Measurements from ENCODE around the gene TMEM129. TPM values are rescaled to one million over a fixed set of nuclear protein-coding genes. Genes with fewer than 3 reads are reported as not detected.

The TMEM129 gene
- total RNA-seq, 3 donors from 2014 or later: 40.5 to 47.3 (median 41.6) TPM

DNA sequence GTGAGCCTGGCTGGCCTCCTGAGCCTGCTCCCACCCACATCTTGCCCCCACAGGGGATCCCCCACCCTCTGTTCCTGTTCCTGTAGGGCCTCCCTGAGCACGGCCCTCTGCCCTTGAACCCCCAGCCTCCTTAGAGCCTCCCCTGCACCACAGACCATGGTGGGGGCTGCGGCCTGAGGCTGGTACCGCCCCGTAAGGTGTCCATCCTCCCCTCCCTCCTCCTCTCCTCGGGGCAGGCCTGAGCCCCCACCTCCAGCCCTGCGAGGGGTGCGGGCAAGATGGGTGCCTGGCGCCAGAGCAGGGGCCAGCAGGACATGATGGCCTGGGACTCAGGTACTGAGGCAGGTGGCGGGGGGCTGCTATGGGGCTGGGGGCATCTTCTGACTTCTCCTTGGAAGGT lies 43.5 kb upstream of the TMEM129 start:
- no peak for TF ChIP-seq POLR2A (IDR thresholded peaks at IDR 0.05)
- TF ChIP-seq POLR2AphosphoS5 (IDR thresholded peaks at IDR 0.05): no peak
- TF ChIP-seq, protein P1, sequence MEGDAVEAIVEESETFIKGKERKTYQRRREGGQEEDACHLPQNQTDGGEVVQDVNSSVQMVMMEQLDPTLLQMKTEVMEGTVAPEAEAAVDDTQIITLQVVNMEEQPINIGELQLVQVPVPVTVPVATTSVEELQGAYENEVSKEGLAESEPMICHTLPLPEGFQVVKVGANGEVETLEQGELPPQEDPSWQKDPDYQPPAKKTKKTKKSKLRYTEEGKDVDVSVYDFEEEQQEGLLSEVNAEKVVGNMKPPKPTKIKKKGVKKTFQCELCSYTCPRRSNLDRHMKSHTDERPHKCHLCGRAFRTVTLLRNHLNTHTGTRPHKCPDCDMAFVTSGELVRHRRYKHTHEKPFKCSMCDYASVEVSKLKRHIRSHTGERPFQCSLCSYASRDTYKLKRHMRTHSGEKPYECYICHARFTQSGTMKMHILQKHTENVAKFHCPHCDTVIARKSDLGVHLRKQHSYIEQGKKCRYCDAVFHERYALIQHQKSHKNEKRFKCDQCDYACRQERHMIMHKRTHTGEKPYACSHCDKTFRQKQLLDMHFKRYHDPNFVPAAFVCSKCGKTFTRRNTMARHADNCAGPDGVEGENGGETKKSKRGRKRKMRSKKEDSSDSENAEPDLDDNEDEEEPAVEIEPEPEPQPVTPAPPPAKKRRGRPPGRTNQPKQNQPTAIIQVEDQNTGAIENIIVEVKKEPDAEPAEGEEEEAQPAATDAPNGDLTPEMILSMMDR (IDR thresholded peaks at IDR 0.05): no peak
- no peak for DNase-seq (ENCODE audit: low spot score in 2 of 2)
- Histone ChIP-seq H3K4me3 (no peak overlapping the region), H3K36me3 (no peaks in the 10 kb centered on the region), H3K4me1 (peaks cover 0 to 6% of the 10 kb centered on the region in 2 donors), H3K9me3 (no peaks in the 10 kb centered on the region), H3K27ac (no peak overlapping the region), H3K27me3 (peaks cover 0 to 4% of the 10 kb centered on the region in 2 donors)
- intact Hi-C loops (cut with DNase I; ENCODE audit: low total_unique reads): loop anchor here (5.0 kb wide), 1 partner anchor 827 kb away; no protein-coding TSS in a partner anchor

DNA sequence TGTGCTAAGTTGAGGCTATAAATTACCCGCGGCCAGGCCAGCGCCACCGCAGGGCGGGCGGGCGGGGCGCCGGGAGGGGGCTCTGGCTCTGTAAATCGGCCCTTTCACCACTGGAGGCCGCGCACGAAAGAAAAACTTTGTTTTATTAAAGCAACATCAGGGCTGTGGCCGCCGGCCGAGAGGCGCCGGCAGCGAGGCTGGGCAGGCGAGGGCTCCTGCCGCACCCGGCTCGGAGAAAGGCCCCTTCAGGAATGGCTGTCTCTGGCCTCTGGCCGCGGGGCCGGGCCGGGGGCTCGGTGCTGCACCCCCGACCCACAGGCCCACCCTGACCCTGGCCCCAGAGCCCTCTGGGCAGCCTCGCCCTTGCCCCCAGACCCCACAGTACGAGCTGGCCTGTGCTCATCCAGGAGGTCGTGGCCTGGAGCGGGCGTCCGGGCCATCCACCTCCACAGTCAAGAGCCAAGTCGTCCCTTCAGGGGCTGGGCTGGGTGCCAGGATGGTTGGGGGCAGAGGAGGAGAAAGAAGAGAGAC lies 42.5 kb upstream of the TMEM129 start:
- intact Hi-C loops (cut with DNase I; ENCODE audit: low total_unique reads): loop anchor here (5.0 kb wide), 1 partner anchor 826 kb away; no protein-coding TSS in a partner anchor
- DNase-seq (ENCODE audit: low spot score in 2 of 2): no peak
- no peaks in the 10 kb centered on the region for H3K9me3 ChIP-seq
- peak overlapping the region; percentile 19 to 64 (median 40) for H3K4me3 ChIP-seq
- no peaks in the 10 kb centered on the region for H3K36me3 ChIP-seq
- no peak overlapping the region for H3K27ac ChIP-seq
- H3K27me3 ChIP-seq: peaks cover 0 to 4% of the 10 kb centered on the region in 2 donors
- peaks cover 0 to 6% of the 10 kb centered on the region in 2 donors for H3K4me1 ChIP-seq
- TF ChIP-seq POLR2AphosphoS5 (IDR thresholded peaks at IDR 0.05) (no peak), POLR2A (IDR thresholded peaks at IDR 0.05) (no peak)
- TF ChIP-seq, protein P1 (IDR thresholded peaks at IDR 0.05): no peak

DNA sequence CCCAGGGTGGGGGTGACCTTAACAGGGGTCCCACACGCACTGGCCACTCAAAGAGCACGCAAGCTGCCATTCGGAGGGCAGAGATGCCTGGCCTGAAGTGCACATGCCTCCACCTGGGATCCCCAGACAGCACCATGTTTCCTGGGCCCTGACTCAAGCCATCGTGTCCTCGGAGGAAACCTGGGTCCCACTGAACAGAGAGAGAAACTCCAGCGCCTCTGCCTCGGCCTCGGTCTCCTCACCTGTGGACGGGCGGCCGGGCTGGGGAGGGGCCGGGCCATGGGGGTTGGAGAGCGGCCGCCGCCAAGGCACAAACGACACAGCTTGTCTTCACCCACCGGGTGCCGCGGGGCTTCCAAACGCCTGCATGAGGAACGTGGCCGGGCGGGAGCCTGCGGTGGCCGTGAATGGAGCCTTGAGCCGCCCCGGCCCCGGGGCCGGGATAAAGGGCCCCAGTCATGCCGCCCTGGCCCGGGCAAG lies 42.0 kb upstream of the TMEM129 start:
- peaks cover 0 to 6% of the 10 kb centered on the region in 2 donors for H3K4me1 ChIP-seq
- H3K9me3 ChIP-seq: no peaks in the 10 kb centered on the region
- no peaks in the 10 kb centered on the region for H3K36me3 ChIP-seq
- no peak for DNase-seq (ENCODE audit: low spot score in 2 of 2)
- no peak overlapping the region for H3K27ac ChIP-seq
- intact Hi-C loops (cut with DNase I; ENCODE audit: low total_unique reads): loop anchor here (5.0 kb wide), 1 partner anchor 826 kb away; no protein-coding TSS in a partner anchor
- TF ChIP-seq POLR2AphosphoS5 (IDR thresholded peaks at IDR 0.05) (no peak), POLR2A (IDR thresholded peaks at IDR 0.05) (no peak)
- TF ChIP-seq, protein P1 (IDR thresholded peaks at IDR 0.05): no peak
- H3K27me3 ChIP-seq: peaks cover 0 to 4% of the 10 kb centered on the region in 2 donors
- peak overlapping the region; percentile 19 to 64 (median 40) for H3K4me3 ChIP-seq

DNA sequence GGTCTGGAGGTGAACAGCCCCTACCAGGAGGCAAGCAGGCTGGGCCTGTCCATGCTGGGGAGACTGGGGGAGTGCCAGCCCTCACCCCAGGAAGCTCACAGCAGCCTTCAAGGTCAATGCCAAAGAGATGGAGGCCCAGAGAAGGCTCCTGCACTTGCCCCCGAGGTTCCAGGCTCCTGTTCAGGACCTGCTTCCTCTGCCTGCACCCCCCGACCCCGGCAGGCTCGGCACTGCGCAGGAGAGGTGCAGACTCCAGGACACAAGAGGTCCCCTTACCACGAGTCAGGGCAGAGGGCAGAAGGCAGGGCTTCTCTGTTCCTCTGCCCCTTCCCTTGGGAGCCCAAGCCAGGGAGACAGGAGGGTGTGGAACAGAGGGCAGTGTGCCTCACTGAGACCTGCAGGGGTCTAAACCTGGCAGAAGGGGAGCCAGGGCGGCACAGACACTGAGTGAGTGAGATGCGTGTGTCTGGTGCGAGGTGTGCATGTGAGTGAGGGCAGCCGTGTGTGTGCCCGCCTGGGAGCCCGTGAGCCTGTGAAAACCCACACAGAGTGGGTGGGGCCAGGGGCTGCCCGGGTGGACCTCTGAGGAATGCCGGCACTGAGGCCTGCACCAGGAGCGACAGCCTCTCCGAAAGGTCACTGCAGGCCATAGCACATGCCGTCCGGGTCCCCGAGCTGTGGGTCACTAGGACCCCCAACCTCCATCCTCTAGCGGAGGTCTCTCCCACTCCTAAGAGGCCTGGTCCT lies 41.3 kb upstream of the TMEM129 start:
- H3K4me3 ChIP-seq: no peak overlapping the region
- intact Hi-C loops (cut with DNase I; ENCODE audit: low total_unique reads): loop anchor here (5.0 kb wide), 1 partner anchor 825 kb away; no protein-coding TSS in a partner anchor
- no peaks in the 10 kb centered on the region for H3K36me3 ChIP-seq
- H3K4me1 ChIP-seq: peaks cover 0 to 6% of the 10 kb centered on the region in 2 donors
- no peak for TF ChIP-seq POLR2AphosphoS5 (IDR thresholded peaks at IDR 0.05)
- TF ChIP-seq, protein P1 (IDR thresholded peaks at IDR 0.05): no peak
- TF ChIP-seq POLR2A (IDR thresholded peaks at IDR 0.05): no peak
- no peak overlapping the region for H3K27ac ChIP-seq
- no peaks in the 10 kb centered on the region for H3K9me3 ChIP-seq
- no peak for DNase-seq (ENCODE audit: low spot score in 2 of 2)
- peaks cover 0 to 4% of the 10 kb centered on the region in 2 donors for H3K27me3 ChIP-seq

Measured in breast epithelium (tissue), 4 donors.